AG20443 (cell line): ENCODE data around the gene SIGLEC9.
A peak's percentile ranks its signal among the peaks of the same experiment; 100 is the strongest.

Experiments
- DNase-seq: peaks from one replicate; pipeline ENCODE4 v3.0.0; 2012; ENCODE audit warnings: low spot score, mixed read lengths

SIGLEC9 gene

DNA sequence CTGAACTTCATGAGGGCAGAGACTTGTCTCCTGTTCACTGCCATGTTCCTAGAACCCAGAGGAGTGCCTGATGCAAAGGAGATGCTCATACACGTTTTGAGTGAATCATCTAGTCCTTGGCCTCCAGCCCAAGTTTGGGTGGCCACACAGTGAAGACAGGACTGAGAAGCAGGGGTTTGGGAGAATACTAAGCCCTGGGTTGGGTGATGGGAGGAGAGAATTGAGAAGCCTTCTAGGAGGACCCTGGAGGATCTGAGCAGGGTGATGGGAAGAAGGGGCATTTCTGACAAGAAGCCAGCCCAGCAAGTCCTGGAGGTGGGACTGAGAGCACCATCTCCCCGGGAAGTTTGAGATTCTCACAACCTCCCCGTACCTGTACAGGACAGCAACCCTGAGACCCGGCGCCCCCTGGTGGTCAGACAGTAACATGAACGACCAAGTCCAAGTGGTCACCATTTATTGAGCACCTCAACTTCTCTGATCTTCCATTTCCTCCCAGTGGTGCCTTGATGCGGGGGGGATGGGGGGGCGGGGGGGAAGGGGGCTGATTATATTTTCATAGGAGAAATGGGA lies 27.5 kb upstream of the SIGLEC9 start:
- DNase-seq: peak; percentile 73

DNA sequence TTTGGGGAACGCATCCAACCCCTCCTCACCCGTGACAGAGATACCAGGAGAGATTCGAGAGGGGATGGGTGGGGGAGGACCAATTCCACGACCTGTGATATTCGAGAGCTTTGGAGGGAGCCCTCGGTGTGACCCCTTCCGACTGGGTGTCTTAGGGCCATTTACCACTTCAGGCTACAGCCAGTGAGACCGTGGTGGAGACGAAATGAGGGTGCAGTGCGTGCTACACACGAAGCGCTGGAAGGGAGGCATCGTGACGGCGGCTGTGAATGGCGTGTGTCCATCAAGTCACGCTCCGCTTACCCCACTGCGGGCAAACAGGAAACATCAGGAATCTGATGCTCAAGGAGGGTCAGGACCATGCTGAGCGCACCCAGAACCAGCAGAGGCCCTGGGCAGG lies 26.9 kb upstream of the SIGLEC9 start:
- no peak for DNase-seq

GRCh38 chr19:51098365-51099046 lies 26.2 kb upstream of the SIGLEC9 start:
- DNase-seq: no peak

GRCh38 chr19:51099047-51099382 lies 25.7 kb upstream of the SIGLEC9 start:
- DNase-seq: no peak

- DNase-seq: no peak
These were observed 24.1 kb upstream of the SIGLEC9 start for GRCh38 chr19:51100601-51101000.

GRCh38 chr19:51101171-51101865 lies 23.4 kb upstream of the SIGLEC9 start:
- no peak for DNase-seq

GRCh38 chr19:51102991-51103390 lies 21.7 kb upstream of the SIGLEC9 start:
- no peak for DNase-seq

DNA sequence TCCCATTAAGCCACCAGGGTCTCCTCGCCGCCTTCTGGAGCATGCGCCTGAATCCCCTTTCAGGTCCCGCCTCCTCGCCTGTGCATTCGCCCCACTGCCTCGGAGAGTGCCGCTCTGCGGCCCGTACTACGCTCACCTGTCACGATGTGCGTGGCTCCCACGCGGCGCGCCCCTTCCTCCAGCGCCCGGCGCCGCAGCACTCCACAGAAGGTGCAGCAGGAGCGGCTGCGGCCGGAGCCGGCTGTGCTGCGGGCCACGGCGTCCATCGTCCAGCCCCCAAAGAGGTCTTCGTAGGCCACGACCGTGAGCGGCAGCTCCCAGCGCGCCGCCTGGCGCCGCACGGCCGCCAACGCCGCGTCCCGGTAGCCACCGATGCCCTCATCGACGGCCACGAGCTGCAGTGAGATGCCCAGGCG lies 20.8 kb upstream of the SIGLEC9 start:
- no peak for DNase-seq

GRCh38 chr19:51107406-51108065 lies 17.2 kb upstream of the SIGLEC9 start:
- DNase-seq: no peak

DNA sequence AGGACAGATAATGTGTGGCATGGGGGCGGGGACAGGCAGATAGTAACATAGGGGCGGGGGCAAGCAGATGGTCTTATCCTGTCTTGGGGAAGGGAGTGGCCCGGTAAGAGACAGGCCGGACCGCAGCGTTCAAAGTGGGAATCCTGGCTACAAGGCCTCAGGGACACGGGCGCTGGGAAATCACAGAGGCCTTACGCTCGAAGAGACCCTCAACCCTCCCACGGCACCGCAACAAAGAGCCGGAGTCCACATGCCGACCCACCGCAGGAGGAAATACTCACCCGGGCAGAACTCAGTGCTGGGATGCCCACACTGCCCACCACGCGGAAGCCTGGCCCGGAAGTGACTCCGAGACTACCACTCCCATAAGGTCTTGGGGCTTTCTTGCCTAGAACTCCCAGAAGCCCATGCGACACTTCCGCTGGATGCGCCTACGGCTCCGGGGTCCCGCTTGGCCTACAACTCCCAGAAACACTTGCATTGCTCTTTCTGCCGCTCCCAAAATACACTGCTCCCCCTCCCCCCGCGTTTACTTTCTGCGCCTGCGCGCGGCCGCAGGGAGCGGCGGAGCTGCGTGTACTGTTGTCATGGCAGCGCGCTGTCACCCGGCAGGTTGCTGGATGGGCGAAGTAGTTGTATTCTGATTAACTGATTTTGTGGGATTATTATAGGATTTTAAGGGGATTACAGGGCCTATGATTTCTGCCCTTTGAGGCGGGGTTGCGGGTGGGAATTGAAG lies 16.5 kb upstream of the SIGLEC9 start, which contains the start of gene CTU1:
CTU1 (minus strand) TSS at position 344 of the 739 bp plus-strand sequence. CDS start 3,840 bp downstream, outside the sequence.
- DNase-seq: peak; percentile 99

DNA sequence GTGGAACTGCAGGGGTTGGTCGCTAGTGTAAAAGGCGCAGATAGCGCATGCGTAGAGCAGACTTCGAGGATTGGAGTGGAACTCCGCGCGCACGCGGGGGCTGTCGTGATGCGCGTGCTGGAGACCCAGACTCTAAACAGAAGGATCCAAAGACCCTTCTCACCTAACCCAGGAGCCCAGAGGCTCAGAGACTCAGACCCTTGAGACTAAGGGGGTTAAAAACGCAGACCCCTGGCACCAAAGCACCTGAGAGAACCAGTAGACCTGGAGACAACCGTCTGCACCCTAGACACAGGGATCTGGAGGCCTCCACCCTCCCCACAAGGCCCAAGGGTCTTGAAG lies 15.9 kb upstream of the SIGLEC9 start:
- DNase-seq: no peak

GRCh38 chr19:51110666-51110971 lies 14.1 kb upstream of the SIGLEC9 start:
- no peak for DNase-seq

- no peak for DNase-seq
These were observed 13.1 kb upstream of the SIGLEC9 start for GRCh38 chr19:51111606-51112005.

- no peak for DNase-seq
These were observed 10.5 kb upstream of the SIGLEC9 start for GRCh38 chr19:51114087-51114729.

DNA sequence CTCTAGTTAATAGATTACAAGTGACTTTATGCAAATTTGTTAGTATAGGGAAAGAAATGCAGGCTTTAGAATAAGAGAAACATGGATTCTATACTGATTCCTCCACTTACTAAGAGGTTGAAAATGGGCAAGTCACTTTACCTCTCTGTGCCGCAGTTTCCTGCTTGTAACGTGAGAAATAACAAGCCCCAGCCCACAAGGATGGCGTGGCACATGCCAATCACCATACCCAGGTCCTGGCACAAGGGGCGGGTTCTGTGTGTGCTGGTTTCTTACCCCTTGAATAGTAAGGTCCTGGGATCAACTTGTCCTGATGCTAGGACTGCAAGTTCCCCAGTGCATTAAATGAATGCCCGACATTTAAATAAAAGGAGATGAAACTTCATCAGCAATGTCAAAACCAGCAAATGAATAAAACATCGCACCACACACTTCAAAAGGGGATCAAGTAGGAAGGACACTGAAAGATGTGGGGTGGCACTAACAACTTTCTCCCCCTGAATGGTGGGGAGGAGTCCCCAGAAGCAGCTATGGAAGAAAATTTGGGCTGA lies 7.9 kb upstream of the SIGLEC9 start:
- no peak for DNase-seq

- no peak for DNase-seq
These were observed 5.6 kb upstream of the SIGLEC9 start for GRCh38 chr19:51119101-51119500.

- no peak for DNase-seq
These were observed 5.1 kb upstream of the SIGLEC9 start for GRCh38 chr19:51119611-51120010.

DNA sequence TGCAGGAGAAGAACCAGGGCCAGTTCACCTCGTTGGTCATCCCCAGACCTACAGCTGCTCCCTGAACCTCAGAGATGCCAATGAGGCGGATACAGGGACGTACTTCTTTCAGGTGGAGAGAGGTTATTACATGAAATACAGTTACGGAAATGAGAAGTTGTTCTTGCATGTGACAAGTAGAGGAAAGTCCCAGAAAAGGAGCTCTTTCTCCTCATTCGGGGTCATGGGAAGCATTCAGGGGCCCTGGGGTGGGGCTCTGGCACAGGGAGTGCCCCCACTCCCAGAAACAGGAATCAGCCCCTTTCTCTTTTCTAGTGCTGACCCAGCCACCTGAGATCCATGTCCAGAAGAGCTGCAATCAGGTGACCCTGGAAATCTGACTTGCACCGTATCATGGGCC lies 4.5 kb upstream of the SIGLEC9 start:
- no peak for DNase-seq

GRCh38 chr19:51121257-51121656 lies 3.4 kb upstream of the SIGLEC9 start:
- DNase-seq: no peak

DNA sequence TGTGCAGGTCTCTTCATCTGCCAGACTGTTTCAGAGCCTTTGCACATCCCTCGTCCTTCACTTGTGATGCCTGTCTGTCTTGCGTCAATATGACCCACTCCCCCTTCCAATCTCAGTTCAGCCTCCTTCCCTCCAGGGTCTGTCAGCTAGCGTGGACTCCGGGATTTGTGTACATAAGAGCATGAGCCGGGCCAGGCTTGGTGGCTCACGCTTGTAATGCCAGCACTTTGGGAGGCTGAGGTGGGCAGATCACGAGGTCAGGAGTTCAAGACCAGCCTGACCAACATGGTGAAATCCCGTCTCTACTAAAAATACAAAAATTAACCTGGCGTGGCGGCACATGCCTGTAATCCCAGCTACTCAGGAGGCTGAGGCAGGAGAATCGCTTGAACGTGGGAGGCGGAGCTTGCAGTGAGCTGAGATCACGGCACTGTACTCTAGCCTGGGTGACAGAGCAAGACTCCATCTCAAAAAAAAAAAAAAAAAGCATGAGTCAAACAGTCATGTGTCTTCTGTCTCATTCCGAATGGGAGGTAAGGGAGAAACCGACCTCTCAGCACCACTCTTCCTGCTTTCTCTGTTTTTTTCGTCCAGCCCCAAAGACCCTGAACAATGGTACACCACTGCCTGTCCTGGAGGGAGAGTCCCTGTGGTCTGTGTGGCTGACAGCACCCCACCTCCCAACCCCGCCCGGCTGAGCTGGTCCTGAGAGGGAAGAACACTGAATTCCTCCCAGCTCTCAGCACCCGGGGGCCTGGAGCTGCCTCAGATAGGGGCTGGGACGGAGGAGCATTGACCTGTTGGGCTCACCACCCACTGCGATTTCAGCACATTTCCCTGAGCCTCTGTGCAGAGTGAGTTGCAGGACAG lies 2.4 kb upstream of the SIGLEC9 start:
- no peak for DNase-seq

- no peak for DNase-seq
These were observed 1.3 kb upstream of the SIGLEC9 start for GRCh38 chr19:51123381-51123800.
